Transverse colon (tissue), 4 donors: ENCODE measurements around the gene GTF2IRD1.
"Not testable (repeated sequence)": the region's sequence is repeated elsewhere in the genome, so short reads cannot be mapped to it uniquely, and the experiment has no call there.

Experiments used
- CTCF ChIP-seq, 5 experiments: fragments of 200-600 bp in 3 of 5; fragments of 450-650 bp in 2 of 5; sonication (generic) in 3 of 5; IDR thresholded peaks; 1 replicate in 2 of 5; 2 replicates in 3 of 5; pipeline ENCODE4 v1.5.1; 2016 to 2017; ENCODE audit warnings: antibody characterized with exemption in 5 of 5, inconsistent platforms in 3 of 5, mild to moderate bottlenecking in 2 of 5, moderate library complexity in 1 of 5
- POLR2A ChIP-seq: fragments of 450-650 bp; IDR thresholded peaks from one replicate; pipeline ENCODE4 v1.6.1; 2016; ENCODE audit warnings: antibody characterized with exemption, mild to moderate bottlenecking, moderate library complexity
- POLR2AphosphoS5 ChIP-seq, 3 donors: sonication (generic); formaldehyde crosslinking; IDR thresholded peaks; one replicate each; pipeline ENCODE4 v1.6.1; 2016; ENCODE audit warnings: antibody characterized with exemption in 3 of 3

GRCh38 chr7:74419232-74419631 lies 34.5 kb upstream of the GTF2IRD1 start:
- not testable (repeated sequence) for TF ChIP-seq CTCF (IDR thresholded peaks at IDR 0.05); POLR2A; POLR2AphosphoS5 (IDR thresholded peaks at IDR 0.05)
